Measurements from ENCODE around the gene GPR15. TPM values are rescaled to one million over a fixed set of nuclear protein-coding genes. Genes with fewer than 3 reads are reported as not detected.

The GPR15 gene
- total and polyA plus RNA-seq, 2 experiments from 2014 or later: not detected

DNA sequence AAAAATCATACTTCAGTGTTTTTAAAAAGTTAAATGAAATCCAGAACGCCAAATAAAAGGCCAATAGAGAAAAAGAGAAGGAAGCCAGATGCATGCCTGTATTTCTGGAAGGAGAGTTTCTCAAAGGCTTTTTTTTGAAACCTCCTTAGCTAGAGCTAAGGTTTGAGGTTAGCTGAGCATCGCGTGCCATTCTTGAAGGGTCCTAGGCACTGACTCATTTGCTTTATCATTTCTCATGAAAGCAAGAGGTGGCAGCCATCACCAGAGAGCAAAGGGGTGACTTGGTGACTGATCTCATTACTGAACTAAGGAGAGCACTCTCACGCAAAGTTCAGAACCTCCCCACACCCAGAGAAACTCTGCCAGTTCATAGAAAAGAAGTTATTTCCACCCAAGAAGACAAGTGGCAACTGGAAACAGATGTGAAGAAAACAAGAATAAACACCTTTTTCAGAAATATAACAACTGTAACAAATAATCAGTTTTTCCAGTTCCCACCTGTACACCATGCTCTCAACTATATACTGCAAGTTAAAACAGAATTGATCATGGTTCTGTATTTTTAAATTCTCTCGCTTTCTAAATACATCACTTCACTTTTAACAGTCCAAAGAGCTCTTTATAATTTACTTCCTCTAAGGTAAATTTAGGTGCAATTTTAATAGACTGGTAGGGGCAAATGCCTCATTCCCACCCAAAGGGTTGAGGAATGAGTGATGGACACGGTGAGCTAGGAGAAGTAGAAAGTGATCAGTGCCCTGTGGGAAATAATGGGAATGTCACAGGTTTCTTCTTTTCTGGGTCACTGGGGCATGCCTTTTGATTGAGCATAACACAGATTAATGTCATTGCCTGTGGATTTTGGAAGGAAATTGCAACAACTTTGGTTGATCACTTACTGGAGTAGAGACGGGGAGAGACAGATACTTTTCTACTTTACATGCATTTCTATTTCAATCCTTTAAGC is 24.7 kb downstream of the GPR15 start:
- no peaks in the 10 kb centered on the region for H4K20me1 ChIP-seq (replicated peaks; ENCODE audit: insufficient read depth)
- DNase-seq (ENCODE audit: low spot score) (no peak), ATAC-seq (no peak)
- no peaks in the 10 kb centered on the region for H3K79me2 ChIP-seq (replicated peaks; ENCODE audit: insufficient read depth)
- H3F3A ChIP-seq (replicated peaks; ENCODE audit: low read depth): no peaks in the 10 kb centered on the region
- H3K36me3 ChIP-seq (ENCODE audit: insufficient read depth): no peaks in the 10 kb centered on the region
- H3K9me3 Mint-ChIP-seq: no peaks in the 10 kb centered on the region
- peaks cover 2% of the 10 kb centered on the region for H3K27me3 Mint-ChIP-seq (ENCODE audit: insufficient read depth, low read depth, poor library complexity)
- no peak overlapping the region for H3K27ac Mint-ChIP-seq
- no peaks in the 10 kb centered on the region for H3K27me3 ChIP-seq (ENCODE audit: insufficient read depth)
- no peak overlapping the region for H3K4me3 Mint-ChIP-seq
- TF ChIP-seq NANOG (IDR thresholded peaks at IDR 0.05; ENCODE audit: borderline replicate concordance): no peak
- TF ChIP-seq STAT1 (IDR thresholded peaks at IDR 0.05; ENCODE audit: unreplicated experiment): no peak
- TF ChIP-seq ZNF462 (CRISPR knock-in tag; IDR thresholded peaks at IDR 0.05): no peak
- TF ChIP-seq, protein P1, sequence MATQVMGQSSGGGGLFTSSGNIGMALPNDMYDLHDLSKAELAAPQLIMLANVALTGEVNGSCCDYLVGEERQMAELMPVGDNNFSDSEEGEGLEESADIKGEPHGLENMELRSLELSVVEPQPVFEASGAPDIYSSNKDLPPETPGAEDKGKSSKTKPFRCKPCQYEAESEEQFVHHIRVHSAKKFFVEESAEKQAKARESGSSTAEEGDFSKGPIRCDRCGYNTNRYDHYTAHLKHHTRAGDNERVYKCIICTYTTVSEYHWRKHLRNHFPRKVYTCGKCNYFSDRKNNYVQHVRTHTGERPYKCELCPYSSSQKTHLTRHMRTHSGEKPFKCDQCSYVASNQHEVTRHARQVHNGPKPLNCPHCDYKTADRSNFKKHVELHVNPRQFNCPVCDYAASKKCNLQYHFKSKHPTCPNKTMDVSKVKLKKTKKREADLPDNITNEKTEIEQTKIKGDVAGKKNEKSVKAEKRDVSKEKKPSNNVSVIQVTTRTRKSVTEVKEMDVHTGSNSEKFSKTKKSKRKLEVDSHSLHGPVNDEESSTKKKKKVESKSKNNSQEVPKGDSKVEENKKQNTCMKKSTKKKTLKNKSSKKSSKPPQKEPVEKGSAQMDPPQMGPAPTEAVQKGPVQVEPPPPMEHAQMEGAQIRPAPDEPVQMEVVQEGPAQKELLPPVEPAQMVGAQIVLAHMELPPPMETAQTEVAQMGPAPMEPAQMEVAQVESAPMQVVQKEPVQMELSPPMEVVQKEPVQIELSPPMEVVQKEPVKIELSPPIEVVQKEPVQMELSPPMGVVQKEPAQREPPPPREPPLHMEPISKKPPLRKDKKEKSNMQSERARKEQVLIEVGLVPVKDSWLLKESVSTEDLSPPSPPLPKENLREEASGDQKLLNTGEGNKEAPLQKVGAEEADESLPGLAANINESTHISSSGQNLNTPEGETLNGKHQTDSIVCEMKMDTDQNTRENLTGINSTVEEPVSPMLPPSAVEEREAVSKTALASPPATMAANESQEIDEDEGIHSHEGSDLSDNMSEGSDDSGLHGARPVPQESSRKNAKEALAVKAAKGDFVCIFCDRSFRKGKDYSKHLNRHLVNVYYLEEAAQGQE (IDR thresholded peaks at IDR 0.05; ENCODE audit: unreplicated experiment): no peak
- no peak for TF ChIP-seq ZNF114 (CRISPR knock-in tag; IDR thresholded peaks at IDR 0.05)
- no peak for TF ChIP-seq JUNB (IDR thresholded peaks at IDR 0.05; ENCODE audit: unreplicated experiment)
- no peak for TF ChIP-seq ZNF331 (CRISPR knock-in tag; IDR thresholded peaks at IDR 0.05; ENCODE audit: low read depth)
- TF ChIP-seq POLR2AphosphoS5 (IDR thresholded peaks at IDR 0.05; ENCODE audit: low read depth): no peak
- TF ChIP-seq, protein P2, sequence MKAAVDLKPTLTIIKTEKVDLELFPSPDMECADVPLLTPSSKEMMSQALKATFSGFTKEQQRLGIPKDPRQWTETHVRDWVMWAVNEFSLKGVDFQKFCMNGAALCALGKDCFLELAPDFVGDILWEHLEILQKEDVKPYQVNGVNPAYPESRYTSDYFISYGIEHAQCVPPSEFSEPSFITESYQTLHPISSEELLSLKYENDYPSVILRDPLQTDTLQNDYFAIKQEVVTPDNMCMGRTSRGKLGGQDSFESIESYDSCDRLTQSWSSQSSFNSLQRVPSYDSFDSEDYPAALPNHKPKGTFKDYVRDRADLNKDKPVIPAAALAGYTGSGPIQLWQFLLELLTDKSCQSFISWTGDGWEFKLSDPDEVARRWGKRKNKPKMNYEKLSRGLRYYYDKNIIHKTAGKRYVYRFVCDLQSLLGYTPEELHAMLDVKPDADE (IDR thresholded peaks at IDR 0.05): no peak
- no peak for TF ChIP-seq CREB1 (CRISPR knock-in tag; IDR thresholded peaks at IDR 0.05; ENCODE audit: low read depth)
- TF ChIP-seq EZH2 (IDR thresholded peaks at IDR 0.05; ENCODE audit: low read depth, unreplicated experiment): no peak
- TF ChIP-seq CTCF (conservative IDR thresholded peaks at IDR 0.05; ENCODE audit: low read depth in 2 of 2): no peak
- TF ChIP-seq EZH2phosphoT487 (IDR thresholded peaks at IDR 0.05; ENCODE audit: unreplicated experiment): no peak
- H3K4me2 ChIP-seq: no peak overlapping the region
- no peak overlapping the region for H3K4me3 ChIP-seq
- no peaks in the 10 kb centered on the region for H3K4me1 Mint-ChIP-seq
- H3K27ac ChIP-seq (ENCODE audit: low read depth): no peak overlapping the region
- no peak overlapping the region for H2AFZ ChIP-seq
- H3K36me3 Mint-ChIP-seq (ENCODE audit: low read depth): no peaks in the 10 kb centered on the region
- no peaks in the 10 kb centered on the region for H3K9me2 ChIP-seq (ENCODE audit: insufficient read depth)
- no peaks in the 10 kb centered on the region for H3K4me1 ChIP-seq (ENCODE audit: insufficient read depth)
